Activated CD4-positive, alpha-beta memory T cell treated with anti-CD3 and anti-CD28 coated beads for 36 hours (primary cell): ENCODE measurements around the gene MAGOHB. TPM values are rescaled to one million over a fixed set of nuclear protein-coding genes. Genes with fewer than 3 reads are reported as not detected.

ENCODE experiments used
- CTCF ChIA-PET: fragments of 350-600 bp; sonication (Branson Sonifier 250); formaldehyde crosslinking; loops from one replicate; lab custom pipeline; 2021; ENCODE audit warnings: antibody characterized with exemption, inconsistent platforms; lab: Charles Lee
- POLR2A ChIA-PET: fragments of 350-600 bp; sonication (Branson Sonifier 250); formaldehyde crosslinking; loops from one replicate; lab custom pipeline; 2021; ENCODE audit warnings: antibody characterized with exemption; lab: Charles Lee
- DNase-seq: peaks from one replicate; pipeline ENCODE4 v3.0.0-alpha.2; 2020
- H3K27ac Mint-ChIP-seq: one replicate; pipeline ENCODE4 v1.8.0; 2021; ENCODE audit warnings: mixed read lengths
- H3K27me3 Mint-ChIP-seq: one replicate; pipeline ENCODE4 v1.8.0; 2021; ENCODE audit warnings: mixed read lengths
- H3K36me3 Mint-ChIP-seq: one replicate; pipeline ENCODE4 v1.8.0; 2021; ENCODE audit warnings: mixed read lengths
- H3K4me1 Mint-ChIP-seq: one replicate; pipeline ENCODE4 v1.8.0; 2021; ENCODE audit warnings: low read depth, mixed read lengths
- H3K4me3 Mint-ChIP-seq: one replicate; pipeline ENCODE4 v1.8.0; 2021; ENCODE audit warnings: mild to moderate bottlenecking, mixed read lengths
- H3K9me3 Mint-ChIP-seq: one replicate; pipeline ENCODE4 v1.8.0; 2021; ENCODE audit warnings: mixed read lengths
- intact Hi-C: fragments of 100-400 bp; cut with micrococcal nuclease; formaldehyde crosslinking; loops from one replicate; pipeline ENCODE4 v1.15.1; 2023
- total RNA-seq, 2 experiments: library from RNA; stranded (reverse); gene quantifications; one replicate each; pipeline ENCODE4 v1.2.3, GENCODE V29; 2021

The MAGOHB gene
- total RNA-seq, 2 experiments from 2014 or later, result 66.2 to 69.1 TPM

DNA sequence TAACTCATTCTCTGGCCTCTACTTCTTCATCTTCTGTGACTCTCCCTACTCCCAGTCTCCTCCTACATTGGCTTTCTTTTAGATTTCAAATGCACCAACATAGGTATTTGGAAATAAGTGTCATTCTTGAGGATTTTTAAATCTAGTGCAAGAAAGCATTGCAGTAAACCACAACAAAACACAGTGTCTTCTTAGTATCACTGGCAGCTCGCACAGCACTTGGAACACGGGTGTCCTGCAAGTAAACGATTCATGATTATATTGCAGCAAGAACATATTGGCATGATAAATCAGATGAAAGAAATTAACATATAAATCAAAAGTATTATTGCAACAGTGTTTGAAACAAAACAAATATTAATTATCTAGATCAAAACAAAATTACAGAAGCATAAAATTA is 45.6 kb downstream of the MAGOHB start:
- POLR2A ChIA-PET, result no interaction called here
- Mint-ChIP-seq H3K36me3 (no peaks in the 10 kb centered on the region), H3K9me3 (no peaks in the 10 kb centered on the region), H3K4me1 (no peaks in the 10 kb centered on the region), H3K4me3 (no peak overlapping the region), H3K27ac (no peak overlapping the region), H3K27me3 (peaks cover 29% of the 10 kb centered on the region)
- no peak for DNase-seq
- intact Hi-C loops, result no loop called here
- CTCF ChIA-PET, result no interaction called here

DNA sequence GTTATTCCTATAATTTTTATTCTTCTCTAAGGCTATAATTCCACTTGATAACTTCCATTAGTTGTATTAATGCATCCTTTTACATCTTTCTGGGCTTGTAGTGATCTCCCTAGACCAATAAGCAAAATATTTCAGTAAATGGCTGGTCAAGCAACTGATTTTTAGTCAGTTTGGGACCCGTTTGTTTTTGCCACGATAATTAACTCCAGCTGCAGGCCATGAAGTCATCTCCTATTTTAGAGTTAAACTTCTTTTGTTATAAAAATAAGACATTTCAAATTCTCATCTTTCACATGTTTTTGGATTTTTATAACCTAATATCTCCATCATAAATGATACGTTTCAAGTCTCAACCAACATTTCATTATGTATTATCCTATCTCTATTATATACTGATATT is 49.4 kb downstream of the MAGOHB start:
- Mint-ChIP-seq H3K4me3 (no peak overlapping the region), H3K36me3 (no peaks in the 10 kb centered on the region), H3K27me3 (peaks cover 30% of the 10 kb centered on the region), H3K9me3 (no peaks in the 10 kb centered on the region), H3K4me1 (no peaks in the 10 kb centered on the region), H3K27ac (no peak overlapping the region)
- ChIA-PET CTCF (interaction anchor here (1.2 to 4.4 kb wide), 2 partner anchors 241 to 328 kb away, joined by 3 to 76 read pairs; no protein-coding TSS in a partner anchor), POLR2A (no interaction called here)
- intact Hi-C loops, result no loop called here
- no peak for DNase-seq

DNA sequence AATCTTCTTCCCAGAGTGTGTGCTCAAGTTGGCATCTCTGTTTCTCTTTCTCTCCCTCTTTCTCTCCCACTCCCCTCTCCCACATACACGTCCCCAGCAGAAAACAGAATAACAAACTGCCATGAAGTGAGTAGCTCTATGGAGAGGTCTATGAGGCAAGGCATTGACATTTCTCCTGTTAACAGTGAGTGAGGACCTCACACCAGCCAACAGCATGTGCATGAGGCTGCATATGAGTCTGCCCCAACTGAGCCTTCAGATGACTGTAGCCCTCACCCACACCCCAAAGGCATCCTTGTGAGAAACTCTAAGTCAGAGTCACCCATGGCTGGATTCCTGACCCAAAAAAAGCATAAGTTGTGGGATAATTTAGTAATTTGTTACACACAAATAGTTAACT is 50.4 kb downstream of the MAGOHB start:
- no peak for DNase-seq
- Mint-ChIP-seq H3K9me3 (no peaks in the 10 kb centered on the region), H3K4me1 (no peaks in the 10 kb centered on the region), H3K27me3 (peaks cover 30% of the 10 kb centered on the region), H3K27ac (no peak overlapping the region), H3K36me3 (no peaks in the 10 kb centered on the region), H3K4me3 (no peak overlapping the region)
- ChIA-PET POLR2A (no interaction called here), CTCF (interaction anchor here (1.2 to 4.4 kb wide), 2 partner anchors 240 to 327 kb away, joined by 3 to 76 read pairs; no protein-coding TSS in a partner anchor)
- intact Hi-C loops, result no loop called here

DNA sequence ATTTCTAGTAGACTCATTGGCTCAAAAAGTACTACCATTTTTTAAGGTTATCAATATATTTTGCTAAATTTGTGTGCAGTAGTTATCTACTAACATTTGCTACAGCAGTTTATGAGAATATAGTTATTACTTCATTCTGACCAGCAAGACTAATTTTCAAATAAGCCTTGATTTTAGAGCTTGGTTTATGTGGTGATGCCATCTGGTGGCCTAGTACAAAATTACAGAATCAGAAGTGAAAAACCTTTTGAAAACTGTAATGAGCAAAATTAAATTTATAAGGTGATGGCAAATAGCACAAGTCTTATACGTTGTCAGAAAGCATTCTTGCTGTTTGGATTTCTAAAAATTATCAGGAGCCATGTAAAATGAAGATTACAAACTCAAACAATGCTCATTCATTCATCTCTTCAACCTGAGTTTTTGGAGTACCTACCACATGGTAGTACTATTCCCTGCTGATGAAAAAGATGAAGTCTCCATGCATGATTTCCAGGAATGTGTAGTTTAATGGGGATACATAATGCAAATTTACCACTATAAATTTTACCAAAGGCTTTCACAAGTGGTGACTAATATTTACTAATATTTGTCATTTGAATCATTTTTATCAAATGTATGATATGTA is 51.0 kb downstream of the MAGOHB start:
- H3K36me3 Mint-ChIP-seq, result no peaks in the 10 kb centered on the region
- ChIA-PET CTCF (interaction anchor here (0.6 to 4.4 kb wide), 13 partner anchors 10 to 364 kb away, joined by 3 to 76 read pairs (median 3); partner anchors contain the start of gene MAGOHB), POLR2A (no interaction called here)
- no peak overlapping the region for H3K27ac Mint-ChIP-seq
- peaks cover 26% of the 10 kb centered on the region for H3K27me3 Mint-ChIP-seq
- no peak for DNase-seq
- H3K9me3 Mint-ChIP-seq, result no peaks in the 10 kb centered on the region
- no peak overlapping the region for H3K4me3 Mint-ChIP-seq
- intact Hi-C loops, result loop anchor here (1.0 kb wide), 3 partner anchors 231 to 409 kb away; no protein-coding TSS in a partner anchor
- H3K4me1 Mint-ChIP-seq, result no peaks in the 10 kb centered on the region

DNA sequence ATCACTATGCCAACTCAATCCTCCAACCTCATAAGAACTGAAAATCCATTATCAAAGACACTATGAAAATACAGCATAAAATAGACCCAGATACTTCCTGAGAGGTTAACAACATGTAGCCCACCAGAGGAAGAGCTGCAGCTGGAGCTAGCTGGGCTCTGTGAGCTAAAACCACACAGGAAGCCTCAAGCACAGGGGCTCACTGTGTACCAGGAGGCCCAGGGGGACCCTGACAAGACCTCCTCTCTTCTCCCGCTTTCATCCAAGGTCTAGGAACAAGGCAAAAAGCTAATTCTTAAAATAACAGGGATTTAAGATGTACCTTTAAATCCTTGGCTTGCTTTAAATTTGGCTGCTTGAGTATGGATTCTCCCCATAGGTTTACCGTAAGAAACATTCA is 54.2 kb downstream of the MAGOHB start:
- CTCF ChIA-PET, result interaction anchor here (3.0 kb wide), 1 partner anchor 323 kb away, joined by 20 read pairs; no protein-coding TSS in a partner anchor
- no peak for DNase-seq

DNA sequence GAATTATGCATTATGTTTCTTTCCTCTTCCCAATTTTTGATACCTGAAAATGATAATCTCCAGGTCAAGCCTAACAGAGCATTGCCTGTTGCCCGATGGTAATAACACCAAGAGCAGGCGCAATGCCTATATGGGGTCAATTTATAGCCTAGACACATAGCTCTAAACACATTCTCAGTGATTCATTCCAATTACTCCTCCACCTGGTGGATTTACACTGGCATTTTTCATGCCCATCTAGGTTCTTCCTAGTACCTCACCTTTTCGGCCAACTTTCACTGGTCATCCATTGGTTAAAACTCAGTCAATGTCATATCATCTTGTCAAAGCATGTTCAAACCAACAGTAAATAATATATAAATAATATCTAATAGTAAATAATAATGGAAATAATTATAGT is 54.6 kb downstream of the MAGOHB start:
- CTCF ChIA-PET, result interaction anchor here (3.0 kb wide), 1 partner anchor 322 kb away, joined by 20 read pairs; no protein-coding TSS in a partner anchor
- peaks cover 11% of the 10 kb centered on the region for H3K27me3 Mint-ChIP-seq
- no peaks in the 10 kb centered on the region for H3K9me3 Mint-ChIP-seq
- H3K4me3 Mint-ChIP-seq, result no peak overlapping the region
- H3K36me3 Mint-ChIP-seq, result no peaks in the 10 kb centered on the region
- intact Hi-C loops, result loop anchor here (1.0 kb wide), 1 partner anchor 227 kb away; no protein-coding TSS in a partner anchor
- no peak for DNase-seq
- POLR2A ChIA-PET, result no interaction called here
- no peaks in the 10 kb centered on the region for H3K4me1 Mint-ChIP-seq
- no peak overlapping the region for H3K27ac Mint-ChIP-seq

More for the DNA sequence above, 54.2 kb downstream of the MAGOHB start:
- no peaks in the 10 kb centered on the region for H3K9me3 Mint-ChIP-seq
- H3K36me3 Mint-ChIP-seq, result no peaks in the 10 kb centered on the region
- H3K4me3 Mint-ChIP-seq, result no peak overlapping the region
- intact Hi-C loops, result no loop called here
- H3K27me3 Mint-ChIP-seq, result peaks cover 11% of the 10 kb centered on the region
- H3K27ac Mint-ChIP-seq, result no peak overlapping the region
- POLR2A ChIA-PET, result no interaction called here
- no peaks in the 10 kb centered on the region for H3K4me1 Mint-ChIP-seq

DNA sequence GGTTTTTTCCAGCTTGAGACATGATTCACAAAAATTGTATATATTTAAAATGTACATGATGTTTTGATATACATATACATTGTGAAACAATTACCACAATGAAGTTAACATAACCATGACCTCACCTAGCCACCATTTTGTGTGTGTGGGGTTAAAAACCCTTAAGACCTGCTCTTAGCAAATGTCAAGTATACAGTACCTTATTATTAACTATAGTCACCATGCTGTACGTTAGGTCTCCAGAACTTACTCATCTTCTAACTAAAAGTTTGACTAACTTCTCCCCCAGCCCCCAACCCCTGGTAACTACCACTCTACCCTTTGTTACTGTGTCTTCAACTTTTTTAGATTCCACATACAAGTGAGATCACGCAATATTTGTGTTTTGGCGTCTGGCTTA is 55.1 kb downstream of the MAGOHB start:
- Mint-ChIP-seq H3K9me3 (no peaks in the 10 kb centered on the region), H3K27me3 (peaks cover 11% of the 10 kb centered on the region), H3K4me1 (no peaks in the 10 kb centered on the region), H3K4me3 (no peak overlapping the region), H3K36me3 (peaks cover under 1% of the 10 kb centered on the region), H3K27ac (no peak overlapping the region)
- CTCF ChIA-PET, result interaction anchor here (3.0 kb wide), 1 partner anchor 322 kb away, joined by 20 read pairs; no protein-coding TSS in a partner anchor
- POLR2A ChIA-PET, result no interaction called here
- intact Hi-C loops, result loop anchor here (1.0 kb wide), 1 partner anchor 227 kb away; no protein-coding TSS in a partner anchor
- no peak for DNase-seq

DNA sequence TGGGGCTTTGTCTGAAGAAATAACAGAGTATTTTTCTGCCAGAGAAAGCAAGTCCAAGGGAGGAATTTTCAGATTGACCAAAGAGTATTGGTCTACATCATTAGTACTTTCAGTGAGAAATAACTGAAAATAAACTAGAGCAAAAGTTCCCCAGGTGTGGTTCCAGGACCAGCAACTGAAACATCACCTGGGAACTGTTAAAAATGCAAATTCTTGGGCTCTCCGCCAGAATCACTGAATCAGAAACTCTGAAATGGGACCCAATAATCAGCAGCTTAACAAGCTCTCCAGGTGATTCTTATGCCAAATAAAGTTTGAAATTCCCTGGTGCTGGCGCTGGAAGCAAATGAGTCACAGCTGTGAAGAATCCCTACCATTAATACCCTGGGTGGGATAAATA is 55.6 kb downstream of the MAGOHB start:
- Mint-ChIP-seq H3K9me3 (no peaks in the 10 kb centered on the region), H3K27me3 (peaks cover 8% of the 10 kb centered on the region), H3K4me3 (no peak overlapping the region), H3K36me3 (peaks cover 2% of the 10 kb centered on the region), H3K27ac (no peak overlapping the region), H3K4me1 (no peaks in the 10 kb centered on the region)
- ChIA-PET CTCF (interaction anchor here (3.0 kb wide), 1 partner anchor 321 kb away, joined by 20 read pairs; no protein-coding TSS in a partner anchor), POLR2A (no interaction called here)
- no peak for DNase-seq
- intact Hi-C loops, result loop anchor here (1.0 kb wide), 1 partner anchor 226 kb away; no protein-coding TSS in a partner anchor

DNA sequence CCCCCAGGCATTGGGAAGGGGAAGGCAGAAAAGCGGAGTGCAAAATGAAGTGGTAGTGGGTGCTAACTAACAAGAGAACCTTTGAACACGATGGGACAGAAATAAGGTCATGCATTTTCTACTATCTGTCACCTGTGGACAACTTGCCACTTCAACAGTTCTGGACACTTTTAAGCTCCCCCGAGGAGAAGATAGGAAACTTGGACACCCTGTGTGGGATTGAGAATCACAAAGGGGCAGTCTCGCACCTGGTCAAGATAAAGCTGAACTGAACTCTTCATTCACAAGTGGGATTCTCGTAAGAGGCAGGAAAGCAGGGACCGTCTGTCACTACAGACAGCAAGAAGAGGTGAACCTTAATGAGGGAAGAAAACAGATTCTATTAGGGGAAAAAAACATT is 56.1 kb downstream of the MAGOHB start:
- Mint-ChIP-seq H3K27me3 (peaks cover 7% of the 10 kb centered on the region), H3K36me3 (peaks cover 2% of the 10 kb centered on the region), H3K4me3 (no peak overlapping the region), H3K27ac (no peak overlapping the region), H3K4me1 (no peaks in the 10 kb centered on the region), H3K9me3 (no peaks in the 10 kb centered on the region)
- CTCF ChIA-PET, result interaction anchor here (3.0 kb wide), 1 partner anchor 321 kb away, joined by 20 read pairs; no protein-coding TSS in a partner anchor
- POLR2A ChIA-PET, result no interaction called here
- intact Hi-C loops, result no loop called here
- DNase-seq, result no peak

DNA sequence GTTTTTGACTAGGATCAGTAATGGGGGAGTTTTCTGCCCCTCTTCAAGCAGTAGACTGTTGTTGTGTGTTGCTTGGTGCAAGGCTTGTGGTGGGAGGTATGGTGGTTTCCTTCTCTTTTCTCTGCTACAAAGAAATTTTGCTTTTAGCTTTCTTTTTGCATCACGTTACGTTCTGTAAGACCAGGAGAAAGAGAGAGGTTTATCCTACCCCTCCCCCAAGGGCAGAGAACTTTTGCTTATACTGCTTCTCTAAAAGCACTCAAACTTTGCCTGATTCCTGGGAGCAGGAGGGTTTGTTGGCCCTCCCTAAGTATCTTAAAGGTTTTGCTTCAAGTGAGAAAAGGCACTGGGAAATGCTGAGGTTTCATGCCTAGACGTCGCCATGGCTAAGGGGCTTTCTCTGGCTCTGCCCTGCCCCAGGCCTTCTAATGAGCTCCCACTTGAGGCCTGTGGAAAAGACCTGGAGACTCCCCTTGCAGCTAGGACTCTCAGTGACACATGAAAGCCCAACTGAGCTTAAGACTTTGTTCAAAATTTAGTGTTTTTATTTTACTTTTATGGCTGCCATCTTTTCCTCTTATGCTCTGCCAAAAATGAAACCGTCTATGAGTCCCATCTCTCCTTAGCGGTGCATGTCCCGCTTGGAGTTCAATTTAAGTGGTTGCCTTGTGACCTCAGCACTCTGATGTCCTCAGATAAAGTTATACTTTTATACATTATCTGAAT is 58.5 kb downstream of the MAGOHB start:
- H3K27ac Mint-ChIP-seq, result no peak overlapping the region
- intact Hi-C loops, result no loop called here
- H3K4me3 Mint-ChIP-seq, result no peak overlapping the region
- ChIA-PET POLR2A (no interaction called here), CTCF (interaction anchor here (1.1 kb wide), 1 partner anchor 319 kb away, joined by 4 read pairs; no protein-coding TSS in a partner anchor)
- no peaks in the 10 kb centered on the region for H3K4me1 Mint-ChIP-seq
- H3K9me3 Mint-ChIP-seq, result no peaks in the 10 kb centered on the region
- peaks cover 2% of the 10 kb centered on the region for H3K36me3 Mint-ChIP-seq
- no peak for DNase-seq
- peaks cover 7% of the 10 kb centered on the region for H3K27me3 Mint-ChIP-seq

DNA sequence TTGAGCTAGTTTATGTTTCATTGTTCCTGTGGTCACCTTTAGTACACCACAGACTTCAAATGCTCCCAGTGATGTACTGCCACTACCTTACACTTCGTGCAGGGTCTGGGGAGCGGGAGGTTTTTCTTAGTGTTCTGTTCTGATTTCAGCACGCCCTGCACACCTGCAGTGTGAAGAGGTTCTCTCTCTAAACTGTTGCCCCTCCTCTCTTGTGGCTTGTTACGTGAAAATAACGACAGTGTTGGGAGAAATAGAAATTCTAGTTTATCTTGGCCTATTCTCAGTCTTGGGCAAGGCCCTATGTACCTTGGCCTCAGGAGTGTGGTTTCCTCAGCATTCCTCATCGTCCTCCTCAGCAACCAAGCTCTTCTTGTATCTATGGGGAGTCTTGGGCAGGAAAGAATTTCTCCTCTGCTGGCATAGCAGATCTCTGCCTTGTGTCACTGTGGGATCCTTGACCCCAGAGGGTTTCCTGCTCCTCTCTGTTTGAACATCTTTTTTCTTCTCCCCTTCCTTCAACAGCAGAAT is 59.1 kb downstream of the MAGOHB start:
- H3K4me1 Mint-ChIP-seq, result no peaks in the 10 kb centered on the region
- intact Hi-C loops, result no loop called here
- ChIA-PET POLR2A (no interaction called here), CTCF (interaction anchor here (1.1 kb wide), 1 partner anchor 319 kb away, joined by 4 read pairs; no protein-coding TSS in a partner anchor)
- no peak overlapping the region for H3K4me3 Mint-ChIP-seq
- H3K9me3 Mint-ChIP-seq, result no peaks in the 10 kb centered on the region
- H3K27me3 Mint-ChIP-seq, result peaks cover 3% of the 10 kb centered on the region
- H3K36me3 Mint-ChIP-seq, result peaks cover 2% of the 10 kb centered on the region
- no peak for DNase-seq
- no peak overlapping the region for H3K27ac Mint-ChIP-seq
